MCF 10A (cell line): ENCODE results near the gene DEDD2. TPM values are rescaled to one million over a fixed set of nuclear protein-coding genes. Genes with fewer than 3 reads are reported as not detected.

Experiments
- BruUV-seq: library from RNA; stranded (reverse); fragments of 400-500 nt; replicated peaks from 2 replicates; lab custom pipeline; 2021; lab: Mats Ljungman, UMichigan
- CTCF ChIA-PET: fragments of 300-600 bp; sonication (Branson Sonifier 250); formaldehyde crosslinking; extraction: SDS; loops from one replicate; lab custom pipeline; 2021; ENCODE audit warnings: antibody characterized with exemption, inconsistent platforms; lab: Yijun Ruan, JAX
- POLR2A ChIA-PET: fragments of 300-600, 350-650 bp; sonication (Branson Sonifier 250); formaldehyde crosslinking; extraction: SDS; loops from one replicate; lab custom pipeline; 2020; ENCODE audit warnings: antibody characterized with exemption, inconsistent platforms; lab: Yijun Ruan, JAX
- DNase-seq: peaks from one replicate; pipeline ENCODE4 v3.0.0-alpha.2; 2018; ENCODE audit not compliant: unreplicated experiment
- H3K27ac Mint-ChIP-seq: one replicate; pipeline ENCODE4 v1.8.0; 2022; ENCODE audit warnings: mild to moderate bottlenecking, low read depth, mixed read lengths; ENCODE audit not compliant: unreplicated experiment
- H3K27me3 Mint-ChIP-seq: one replicate; pipeline ENCODE4 v1.8.0; 2022; ENCODE audit warnings: mixed read lengths; ENCODE audit not compliant: insufficient read depth, unreplicated experiment
- H3K36me3 Mint-ChIP-seq: one replicate; pipeline ENCODE4 v1.8.0; 2022; ENCODE audit warnings: mild to moderate bottlenecking, moderate library complexity, mixed read lengths; ENCODE audit not compliant: insufficient read depth, unreplicated experiment
- H3K4me1 Mint-ChIP-seq: one replicate; pipeline ENCODE4 v1.8.0; 2022; ENCODE audit warnings: mixed read lengths; ENCODE audit not compliant: insufficient read depth, unreplicated experiment
- H3K4me3 Mint-ChIP-seq: one replicate; pipeline ENCODE4 v1.8.0; 2022; ENCODE audit warnings: mild to moderate bottlenecking, moderate library complexity, mixed read lengths; ENCODE audit not compliant: unreplicated experiment
- H3K9me3 Mint-ChIP-seq: one replicate; pipeline ENCODE4 v1.8.0; 2022; ENCODE audit warnings: mixed read lengths; ENCODE audit not compliant: unreplicated experiment
- intact Hi-C: fragments of 100-400 bp; cut with micrococcal nuclease; formaldehyde crosslinking; loops from 2 replicates; pipeline ENCODE4 v1.14.1; 2022
- total RNA-seq: library from RNA; stranded (reverse); gene quantifications from 2 replicates; pipeline ENCODE4 v1.2.3, GENCODE V29; 2022
- TF ChIP-seq, protein P1 (sequence below): fragments of 200-600 bp; IDR thresholded peaks from one replicate; pipeline ENCODE4 v1.8.0; 2022; ENCODE audit warnings: antibody characterized with exemption, mild to moderate bottlenecking; ENCODE audit not compliant: unreplicated experiment

Gene DEDD2
- total RNA-seq, 1 experiment from 2014 or later = 28.5 TPM

DNA sequence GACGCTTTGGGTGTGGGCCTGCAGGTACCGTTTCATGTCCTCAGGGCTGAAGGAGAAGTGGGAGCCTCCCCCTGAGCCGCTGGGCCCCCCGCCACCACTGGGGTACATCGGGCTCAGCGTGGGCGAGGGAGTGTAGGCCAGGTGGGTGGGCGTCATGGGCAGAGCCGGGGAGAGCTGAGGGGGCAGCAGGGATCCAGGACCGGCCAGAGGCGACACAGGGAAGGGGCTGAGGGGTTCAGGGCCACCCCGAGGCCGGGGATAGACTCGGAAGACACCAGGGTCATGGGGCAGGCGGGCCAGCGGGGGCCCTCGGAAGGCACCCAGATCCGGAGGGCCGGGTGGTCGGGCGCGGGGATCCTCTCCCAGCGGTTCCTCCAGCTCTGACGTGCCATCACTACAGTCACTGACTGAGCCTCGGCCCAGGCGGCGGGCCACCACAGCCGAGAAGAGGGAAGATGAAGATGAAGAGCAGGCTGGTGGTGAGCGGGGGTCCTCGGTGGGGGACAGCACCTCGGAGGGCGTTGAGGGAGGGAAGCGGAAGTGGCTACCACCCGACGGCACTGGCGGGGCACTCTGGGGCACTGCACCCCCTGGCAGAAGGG, 31.8 kb upstream of the DEDD2 start:
- CTCF ChIA-PET = interaction anchor here (1.2 to 7.0 kb wide), 4 partner anchors 15 to 47 kb away, joined by 3 to 145 read pairs (median 18); no protein-coding TSS in a partner anchor

DNA sequence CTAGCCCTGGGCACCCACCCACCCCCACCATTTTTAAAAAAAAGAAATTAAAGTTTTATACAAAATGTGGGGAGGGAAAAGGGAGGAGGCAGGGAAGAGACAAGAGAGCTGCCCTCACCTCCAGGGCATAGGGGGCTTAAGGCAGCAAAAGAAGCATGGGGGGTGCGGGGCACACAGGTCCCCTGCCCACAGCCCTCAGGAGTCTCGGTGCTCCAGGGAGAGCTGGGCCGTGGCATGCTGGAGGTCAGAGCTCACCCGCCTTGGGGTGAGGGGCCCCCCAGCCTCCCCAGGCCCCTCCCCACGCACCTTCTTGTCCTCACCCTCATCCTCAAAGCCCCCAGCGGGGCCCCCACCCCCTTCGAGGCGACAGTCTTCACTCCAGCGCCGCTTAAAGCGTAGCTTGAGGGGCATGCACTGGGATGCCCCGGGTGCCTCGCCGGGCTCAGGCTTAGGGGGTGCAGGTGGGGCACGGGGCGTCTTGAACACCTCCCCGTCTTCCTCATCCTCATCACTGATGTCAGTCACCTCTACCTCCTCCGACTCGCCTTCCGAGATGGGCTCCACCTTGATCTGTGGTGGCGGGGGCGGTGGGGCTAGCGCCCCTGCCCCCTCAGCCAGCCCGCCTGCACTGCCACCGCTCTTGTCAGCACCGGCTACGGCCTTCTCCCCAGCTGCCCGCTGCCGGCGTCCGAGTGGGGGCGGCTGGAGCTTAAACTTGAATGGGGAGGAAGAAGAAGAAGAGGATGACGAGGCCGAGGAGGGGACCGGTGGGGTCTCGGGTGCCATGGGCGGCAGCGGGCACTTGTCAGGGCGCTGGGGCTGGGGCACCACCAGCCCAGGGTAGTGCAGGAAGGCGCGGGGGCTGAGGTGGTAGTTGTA, 31.0 kb upstream of the DEDD2 start:
- POLR2A ChIA-PET = interaction anchor here (7.7 kb wide), 1 partner anchor 31 kb away, joined by 158 read pairs; no protein-coding TSS in a partner anchor
- CTCF ChIA-PET = interaction anchor here (0.8 to 7.0 kb wide), 4 partner anchors 14 to 140 kb away, joined by 3 to 145 read pairs (median 3); no protein-coding TSS in a partner anchor
- intact Hi-C loops = loop anchor here (10.0 kb wide), 1 partner anchor 146 kb away; the partner anchor contains the start of gene CNFN

More for the DNA sequence above, 31.8 kb upstream of the DEDD2 start:
- H3K4me1 Mint-ChIP-seq = peaks cover 43% of the 10 kb centered on the region
- H3K9me3 Mint-ChIP-seq = no peaks in the 10 kb centered on the region
- DNase-seq = no peak
- peaks cover 12% of the 10 kb centered on the region for H3K36me3 Mint-ChIP-seq
- no peak overlapping the region for H3K27ac Mint-ChIP-seq
- no peaks in the 10 kb centered on the region for H3K27me3 Mint-ChIP-seq
- POLR2A ChIA-PET = interaction anchor here (3.5 to 7.7 kb wide), 3 partner anchors 21 to 30 kb away, joined by 21 to 158 read pairs (median 22); partner anchors contain the start of gene CIC
- H3K4me3 Mint-ChIP-seq = no peak overlapping the region
- BruUV-seq = no TSS peak
- intact Hi-C loops = loop anchor here (10.0 kb wide), 1 partner anchor 146 kb away; the partner anchor contains the start of gene CNFN
- TF ChIP-seq, protein P1, sequence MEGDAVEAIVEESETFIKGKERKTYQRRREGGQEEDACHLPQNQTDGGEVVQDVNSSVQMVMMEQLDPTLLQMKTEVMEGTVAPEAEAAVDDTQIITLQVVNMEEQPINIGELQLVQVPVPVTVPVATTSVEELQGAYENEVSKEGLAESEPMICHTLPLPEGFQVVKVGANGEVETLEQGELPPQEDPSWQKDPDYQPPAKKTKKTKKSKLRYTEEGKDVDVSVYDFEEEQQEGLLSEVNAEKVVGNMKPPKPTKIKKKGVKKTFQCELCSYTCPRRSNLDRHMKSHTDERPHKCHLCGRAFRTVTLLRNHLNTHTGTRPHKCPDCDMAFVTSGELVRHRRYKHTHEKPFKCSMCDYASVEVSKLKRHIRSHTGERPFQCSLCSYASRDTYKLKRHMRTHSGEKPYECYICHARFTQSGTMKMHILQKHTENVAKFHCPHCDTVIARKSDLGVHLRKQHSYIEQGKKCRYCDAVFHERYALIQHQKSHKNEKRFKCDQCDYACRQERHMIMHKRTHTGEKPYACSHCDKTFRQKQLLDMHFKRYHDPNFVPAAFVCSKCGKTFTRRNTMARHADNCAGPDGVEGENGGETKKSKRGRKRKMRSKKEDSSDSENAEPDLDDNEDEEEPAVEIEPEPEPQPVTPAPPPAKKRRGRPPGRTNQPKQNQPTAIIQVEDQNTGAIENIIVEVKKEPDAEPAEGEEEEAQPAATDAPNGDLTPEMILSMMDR = no peak

DNA sequence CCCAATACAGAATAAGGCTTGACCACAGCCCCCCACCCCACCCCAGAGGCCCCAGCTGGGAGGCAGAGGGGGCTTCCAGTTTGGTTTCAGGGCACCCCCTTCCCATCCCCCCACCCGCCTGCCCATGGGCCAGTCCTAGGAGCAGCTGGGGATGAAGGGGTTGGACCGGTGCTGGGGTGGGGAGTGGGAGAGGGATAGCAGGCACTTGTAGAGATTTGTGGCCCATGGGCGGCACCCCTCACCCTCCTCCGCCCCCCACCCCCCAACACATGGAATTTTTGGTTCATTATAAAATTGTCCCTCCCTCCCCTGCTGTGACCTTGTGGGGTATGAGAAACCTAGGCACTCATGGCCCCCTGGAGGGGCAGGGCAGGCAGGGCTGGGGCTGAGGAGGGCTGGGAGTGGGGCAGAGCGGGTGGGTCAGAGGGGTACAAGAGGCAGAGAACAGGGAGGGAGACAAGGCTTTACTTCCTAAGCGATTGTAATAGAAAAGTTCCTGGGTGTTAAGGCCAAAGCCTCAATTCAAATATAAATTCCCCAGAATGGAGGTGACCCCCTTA, 30.2 kb upstream of the DEDD2 start:
- TF ChIP-seq, protein P1 = no peak
- Mint-ChIP-seq H3K9me3 (no peaks in the 10 kb centered on the region), H3K27me3 (no peaks in the 10 kb centered on the region), H3K36me3 (peaks cover 20% of the 10 kb centered on the region), H3K4me3 (no peak overlapping the region), H3K4me1 (peaks cover 40% of the 10 kb centered on the region), H3K27ac (no peak overlapping the region)
- intact Hi-C loops = loop anchor here (10.0 kb wide), 1 partner anchor 147 kb away; the partner anchor contains the start of gene CNFN
- DNase-seq = no peak
- CTCF ChIA-PET = interaction anchor here (0.8 to 7.0 kb wide), 7 partner anchors 13 to 193 kb away, joined by 3 to 145 read pairs (median 4); no protein-coding TSS in a partner anchor
- no TSS peak for BruUV-seq
- POLR2A ChIA-PET = interaction anchor here (0.6 to 7.7 kb wide), 4 partner anchors 23 to 716 kb away, joined by 3 to 158 read pairs (median 30); partner anchors contain the start of genes CIC and PAFAH1B3

More for the DNA sequence above, 31.0 kb upstream of the DEDD2 start:
- TF ChIP-seq, protein P1 = no peak
- H3K9me3 Mint-ChIP-seq = no peaks in the 10 kb centered on the region
- no peak overlapping the region for H3K4me3 Mint-ChIP-seq
- DNase-seq = no peak
- BruUV-seq = no TSS peak
- no peaks in the 10 kb centered on the region for H3K27me3 Mint-ChIP-seq
- H3K4me1 Mint-ChIP-seq = peaks cover 43% of the 10 kb centered on the region
- H3K36me3 Mint-ChIP-seq = peaks cover 15% of the 10 kb centered on the region
- H3K27ac Mint-ChIP-seq = no peak overlapping the region
